ENCODE results near the gene EIF2AK2.

- TF ChIP-seq POLR2A (IDR thresholded peaks at IDR 0.05; ENCODE audit: low read length) (no peak), GATA1 (IDR thresholded peaks at IDR 0.05; ENCODE audit: low read depth, low read length) (no peak)
Measured at GRCh38 chr2:37125416-37125815, 31.4 kb downstream of the EIF2AK2 start.

Measured in erythroblast (primary cell).